Neural crest cell (in vitro differentiated cells): Measurements from ENCODE around the gene FBXO10. TPM values are rescaled to one million over a fixed set of nuclear protein-coding genes. Genes with fewer than 3 reads are reported as not detected.

ENCODE experiments used
- DNase-seq: peaks from one replicate; pipeline ENCODE4 v3.0.0; 2021; ENCODE audit warnings: low read depth, mixed read lengths, low spot score
- H3K27ac Mint-ChIP-seq: one replicate; pipeline ENCODE4 v1.8.0; 2021; ENCODE audit warnings: mild to moderate bottlenecking, mixed read lengths; ENCODE audit not compliant: unreplicated experiment
- H3K27me3 Mint-ChIP-seq: 2 replicates; pipeline ENCODE4 v1.8.0; 2021; ENCODE audit warnings: low read depth, mild to moderate bottlenecking, mixed read lengths
- H3K36me3 Mint-ChIP-seq: 2 replicates; pipeline ENCODE4 v1.8.0; 2021; ENCODE audit warnings: low read depth, mild to moderate bottlenecking, mixed read lengths
- H3K4me1 Mint-ChIP-seq: 2 replicates; pipeline ENCODE4 v1.8.0; 2021; ENCODE audit warnings: mixed read lengths
- H3K4me3 Mint-ChIP-seq: one replicate; pipeline ENCODE4 v1.8.0; 2021; ENCODE audit warnings: mild to moderate bottlenecking, mixed read lengths
- H3K9me3 Mint-ChIP-seq: 2 replicates; pipeline ENCODE4 v1.8.0; 2021; ENCODE audit warnings: mixed read lengths
- total RNA-seq: library from RNA; stranded (reverse); gene quantifications from 2 replicates; pipeline ENCODE4 v1.2.1, GENCODE V29; 2021
- TF ChIP-seq, protein P1 (sequence below): fragments of 200-600 bp; sonication (generic); conservative IDR thresholded peaks from 2 replicates; pipeline ENCODE4 v1.5.0; 2021; ENCODE audit warnings: antibody characterized with exemption, mild to moderate bottlenecking

The FBXO10 gene
- total RNA-seq, 1 donor from 2014 or later = 25.6 TPM

DNA sequence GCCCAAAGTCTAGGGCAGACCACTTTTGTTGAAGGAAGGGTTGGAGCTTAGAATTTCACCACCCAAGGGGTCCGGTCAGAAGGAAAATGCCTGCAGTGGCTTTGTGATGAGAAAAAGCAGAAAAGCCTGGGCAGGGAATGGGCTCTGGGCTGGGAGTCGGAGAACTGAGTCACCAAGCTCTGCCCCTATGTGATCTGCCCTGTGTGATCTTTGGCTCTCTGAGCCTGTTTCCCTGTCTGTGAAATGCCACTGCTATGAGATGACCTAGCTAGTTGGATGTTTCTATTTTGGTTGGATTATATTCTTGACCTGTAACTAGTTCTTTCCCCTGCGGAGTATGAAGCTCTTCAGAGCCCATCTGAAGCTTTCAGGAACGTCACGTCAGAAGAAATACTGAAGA lies 80.6 kb downstream of the FBXO10 start:
- Mint-ChIP-seq H3K27me3 (no peaks in the 10 kb centered on the region), H3K4me3 (no peak overlapping the region), H3K27ac (no peak overlapping the region), H3K9me3 (no peaks in the 10 kb centered on the region), H3K36me3 (peaks cover 25% of the 10 kb centered on the region), H3K4me1 (no peaks in the 10 kb centered on the region)
- TF ChIP-seq, protein P1, sequence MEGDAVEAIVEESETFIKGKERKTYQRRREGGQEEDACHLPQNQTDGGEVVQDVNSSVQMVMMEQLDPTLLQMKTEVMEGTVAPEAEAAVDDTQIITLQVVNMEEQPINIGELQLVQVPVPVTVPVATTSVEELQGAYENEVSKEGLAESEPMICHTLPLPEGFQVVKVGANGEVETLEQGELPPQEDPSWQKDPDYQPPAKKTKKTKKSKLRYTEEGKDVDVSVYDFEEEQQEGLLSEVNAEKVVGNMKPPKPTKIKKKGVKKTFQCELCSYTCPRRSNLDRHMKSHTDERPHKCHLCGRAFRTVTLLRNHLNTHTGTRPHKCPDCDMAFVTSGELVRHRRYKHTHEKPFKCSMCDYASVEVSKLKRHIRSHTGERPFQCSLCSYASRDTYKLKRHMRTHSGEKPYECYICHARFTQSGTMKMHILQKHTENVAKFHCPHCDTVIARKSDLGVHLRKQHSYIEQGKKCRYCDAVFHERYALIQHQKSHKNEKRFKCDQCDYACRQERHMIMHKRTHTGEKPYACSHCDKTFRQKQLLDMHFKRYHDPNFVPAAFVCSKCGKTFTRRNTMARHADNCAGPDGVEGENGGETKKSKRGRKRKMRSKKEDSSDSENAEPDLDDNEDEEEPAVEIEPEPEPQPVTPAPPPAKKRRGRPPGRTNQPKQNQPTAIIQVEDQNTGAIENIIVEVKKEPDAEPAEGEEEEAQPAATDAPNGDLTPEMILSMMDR = no peak
- no peak for DNase-seq

DNA sequence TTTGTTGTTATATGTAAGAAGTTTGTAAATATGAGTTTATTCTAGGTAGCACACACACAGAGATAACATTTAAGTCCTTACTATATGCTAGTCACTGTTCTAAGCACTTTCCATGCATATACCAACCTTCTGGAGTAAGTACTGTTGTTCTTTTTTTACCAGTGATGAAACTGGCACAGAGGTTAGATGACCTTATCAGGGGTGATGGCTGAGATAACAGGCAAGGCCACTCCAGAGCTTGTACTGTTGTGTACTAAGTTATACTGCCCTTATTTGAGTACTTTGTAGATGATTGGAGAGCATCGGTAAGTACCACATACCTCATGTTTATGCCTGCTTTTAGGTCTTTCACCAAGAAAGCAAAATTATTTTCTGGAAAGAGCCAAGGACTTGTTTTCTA lies 84.2 kb downstream of the FBXO10 start:
- H3K4me3 Mint-ChIP-seq = no peak overlapping the region
- H3K27me3 Mint-ChIP-seq = no peaks in the 10 kb centered on the region
- H3K9me3 Mint-ChIP-seq = no peaks in the 10 kb centered on the region
- TF ChIP-seq, protein P1 = no peak
- H3K36me3 Mint-ChIP-seq = peaks cover 18% of the 10 kb centered on the region
- DNase-seq = no peak
- no peak overlapping the region for H3K27ac Mint-ChIP-seq
- H3K4me1 Mint-ChIP-seq = peaks cover 15% of the 10 kb centered on the region

DNA sequence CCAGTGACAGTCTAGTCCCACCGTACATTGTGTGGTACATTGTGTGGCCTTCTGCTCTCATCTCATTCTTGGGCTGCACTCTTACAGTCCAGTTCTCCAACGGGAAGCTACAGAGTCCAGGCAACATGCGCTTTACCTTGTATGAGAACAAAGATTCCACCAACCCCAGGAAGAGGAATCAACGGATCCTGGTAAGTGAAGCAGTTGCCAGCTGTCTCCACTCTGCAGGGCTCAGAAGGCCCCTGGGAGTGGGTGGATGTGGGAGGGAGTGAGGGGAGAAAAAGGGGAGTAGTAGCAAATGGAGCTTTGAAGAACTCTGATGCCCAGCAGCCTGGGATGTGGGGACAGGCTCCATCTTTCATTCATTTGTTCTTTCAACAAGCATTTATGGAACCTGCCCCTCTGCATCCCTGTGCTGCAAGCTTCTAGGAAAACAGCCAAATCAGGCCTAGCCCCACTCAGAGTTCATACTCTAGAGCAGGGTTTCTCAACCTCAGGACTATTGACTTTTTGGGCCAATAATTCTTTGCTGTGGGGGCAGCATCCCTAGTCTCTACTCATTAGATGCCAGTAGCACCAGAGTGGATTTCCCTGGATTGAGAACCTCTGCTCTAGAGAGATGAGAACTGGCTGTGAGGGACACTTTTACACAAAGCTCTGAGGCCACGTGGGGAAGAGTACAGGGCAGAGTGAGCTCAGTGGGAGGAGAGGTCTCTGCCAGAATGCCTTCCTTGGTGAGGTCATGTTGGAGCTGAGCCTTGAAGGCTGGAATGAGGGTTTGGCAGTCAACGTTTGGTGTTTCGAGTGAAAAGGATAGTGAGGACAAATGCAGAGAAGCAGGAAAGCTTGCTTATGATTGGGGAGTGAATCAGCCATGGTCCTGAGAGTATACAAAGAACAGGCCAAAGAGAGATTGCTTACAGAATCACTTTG lies 89.3 kb downstream of the FBXO10 start:
- Mint-ChIP-seq H3K36me3 (peaks cover 3% of the 10 kb centered on the region), H3K9me3 (no peaks in the 10 kb centered on the region), H3K27me3 (no peaks in the 10 kb centered on the region), H3K4me3 (peak overlapping the region; percentile 96), H3K27ac (peak overlapping the region; percentile 96), H3K4me1 (peaks cover 30% of the 10 kb centered on the region)
- DNase-seq = no peak
- TF ChIP-seq, protein P1 = no peak

DNA sequence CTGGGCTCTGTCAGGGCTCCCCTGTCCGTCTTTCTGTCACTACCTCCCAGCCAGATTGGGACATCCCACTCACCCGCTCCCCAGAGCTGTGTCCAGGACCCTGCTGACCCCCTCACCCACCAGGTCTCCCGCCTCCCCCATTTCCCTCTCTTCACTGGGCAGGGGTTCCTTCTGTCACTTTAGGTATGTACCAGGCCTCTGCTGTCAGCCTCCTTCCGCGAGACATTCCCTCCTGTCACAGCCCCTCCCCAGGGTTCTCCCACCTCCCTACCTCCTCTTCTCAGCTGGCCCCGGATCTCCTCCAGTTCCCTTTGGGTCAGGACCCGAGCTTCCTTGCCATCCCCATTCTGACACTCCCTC lies 89.9 kb downstream of the FBXO10 start:
- no peak for DNase-seq
- H3K36me3 Mint-ChIP-seq = peaks cover 3% of the 10 kb centered on the region
- peaks cover 5% of the 10 kb centered on the region for H3K27me3 Mint-ChIP-seq
- peak overlapping the region; percentile 59 for H3K27ac Mint-ChIP-seq
- TF ChIP-seq, protein P1 = no peak
- peak overlapping the region; percentile 96 for H3K4me3 Mint-ChIP-seq
- peaks cover 30% of the 10 kb centered on the region for H3K4me1 Mint-ChIP-seq
- no peaks in the 10 kb centered on the region for H3K9me3 Mint-ChIP-seq

DNA sequence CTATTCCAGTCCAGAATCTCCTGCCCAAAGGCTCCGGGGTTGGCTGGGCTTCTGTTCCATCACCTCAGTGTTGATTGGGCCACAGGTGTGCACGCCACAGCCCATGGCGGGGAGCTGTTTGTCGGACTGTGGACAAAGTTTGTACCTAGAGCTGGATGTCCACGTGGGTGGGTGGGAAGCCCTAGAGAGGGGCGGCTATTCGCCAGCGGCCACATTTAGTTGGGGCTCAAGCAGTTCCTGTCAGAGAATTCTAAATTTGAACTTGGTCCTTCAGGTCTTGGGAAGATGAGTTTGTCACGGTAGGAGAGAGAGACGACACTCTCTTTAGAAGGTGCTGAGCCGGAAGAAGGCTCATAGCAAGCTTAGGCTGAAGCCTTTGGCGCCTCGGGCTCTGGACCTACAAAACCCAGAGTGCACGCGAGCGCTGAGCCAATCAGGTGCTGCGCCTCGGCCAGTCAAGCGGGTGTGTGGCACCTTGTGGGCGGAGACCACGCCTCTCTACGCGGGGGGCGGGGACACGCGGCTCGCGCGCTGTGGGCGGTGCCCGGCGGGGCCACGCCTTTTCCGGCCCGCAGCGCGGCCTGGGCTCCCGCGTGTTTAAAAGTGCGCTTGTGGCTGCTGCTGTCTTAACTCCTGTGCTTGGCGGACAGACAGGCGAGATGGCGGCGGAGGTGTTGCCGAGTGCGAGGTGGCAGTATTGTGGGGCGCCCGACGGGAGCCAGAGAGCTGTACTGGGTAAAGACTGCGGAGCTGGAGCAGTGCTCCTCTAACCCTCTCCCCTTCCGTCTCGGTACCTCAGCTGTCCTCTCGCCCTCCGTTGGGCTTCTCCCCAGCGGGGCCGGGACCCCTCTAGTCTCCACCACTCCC lies 90.6 kb downstream of the FBXO10 start, which contains the start of gene POLR1E:
Gene POLR1E (plus strand): TSS at position 560 of the 867 bp plus-strand sequence. CDS start 100 bp downstream, at position 660.
- Mint-ChIP-seq H3K9me3 (no peaks in the 10 kb centered on the region), H3K4me3 (peak within 1 kb of the TSS; percentile 96), H3K36me3 (peaks cover 3% of the 10 kb centered on the region), H3K4me1 (peaks cover 30% of the 10 kb centered on the region), H3K27ac (peak within 1 kb of the TSS; percentile 59), H3K27me3 (peaks cover 5% of the 10 kb centered on the region)
- TF ChIP-seq, protein P1 = no peak
- peak; percentile 91 for DNase-seq
